ENCODE data around the gene DCC. TPM values are rescaled to one million over a fixed set of nuclear protein-coding genes. Genes with fewer than 3 reads are reported as not detected.

The DCC gene
- total and polyA plus RNA-seq, 9 donors, result under 0.01 to 0.77 (median 0.30) TPM; not detected in 3

GRCh38 chr18:53142005-53142404 is 802.0 kb downstream of the DCC start:
- intact Hi-C loops (cut with DNase I), result no loop called here
- 39 to 49% (median 42%) methylated on average over 4 of the region's 4 CpGs for WGBS, 3 donors
- Histone ChIP-seq H3K4me1 (ENCODE audit: insufficient read depth) (no peaks in the 10 kb centered on the region), H3K36me3 (no peaks in the 10 kb centered on the region), H3K9me3 (no peaks in the 10 kb centered on the region), H3K4me3 (no peak overlapping the region), H3K27ac (no peak overlapping the region), H3K27me3 (no peaks in the 10 kb centered on the region)
- TF ChIP-seq EP300 (IDR thresholded peaks at IDR 0.05) (no peak), CTCF (IDR thresholded peaks at IDR 0.05) (no peak)
- no peak for DNase-seq

DNA sequence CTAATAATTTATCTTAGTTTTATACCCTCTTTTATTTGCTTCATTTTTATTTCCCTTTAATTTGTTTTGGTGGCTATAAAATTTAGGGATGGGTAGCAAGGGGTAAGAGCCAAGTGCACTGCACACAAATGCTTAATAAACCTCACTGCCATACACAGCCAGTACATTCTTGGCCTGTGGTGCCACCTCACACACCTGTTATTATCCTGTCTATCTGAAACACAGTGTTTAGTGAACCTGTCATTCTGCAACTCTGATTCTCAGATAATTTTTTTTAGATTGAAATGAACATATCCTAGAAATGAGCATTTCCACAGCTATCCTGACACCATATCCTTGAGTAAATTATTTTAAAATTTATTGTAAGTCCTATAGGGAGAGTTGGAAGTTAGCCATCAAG is 807.5 kb downstream of the DCC start:
- intact Hi-C loops (cut with DNase I), result no loop called here
- no peak overlapping the region for H3K27ac ChIP-seq
- no peak for TF ChIP-seq CTCF (IDR thresholded peaks at IDR 0.05)
- no peak for TF ChIP-seq POLR2A (IDR thresholded peaks at IDR 0.05)
- TF ChIP-seq EP300 (IDR thresholded peaks at IDR 0.05), result no peak
- H3K9me3 ChIP-seq, result no peaks in the 10 kb centered on the region
- H3K27me3 ChIP-seq, result no peaks in the 10 kb centered on the region
- no peak overlapping the region for H3K4me3 ChIP-seq
- DNase-seq, result no peak
- H3K4me1 ChIP-seq (ENCODE audit: insufficient read depth), result no peaks in the 10 kb centered on the region
- no peaks in the 10 kb centered on the region for H3K36me3 ChIP-seq

DNA sequence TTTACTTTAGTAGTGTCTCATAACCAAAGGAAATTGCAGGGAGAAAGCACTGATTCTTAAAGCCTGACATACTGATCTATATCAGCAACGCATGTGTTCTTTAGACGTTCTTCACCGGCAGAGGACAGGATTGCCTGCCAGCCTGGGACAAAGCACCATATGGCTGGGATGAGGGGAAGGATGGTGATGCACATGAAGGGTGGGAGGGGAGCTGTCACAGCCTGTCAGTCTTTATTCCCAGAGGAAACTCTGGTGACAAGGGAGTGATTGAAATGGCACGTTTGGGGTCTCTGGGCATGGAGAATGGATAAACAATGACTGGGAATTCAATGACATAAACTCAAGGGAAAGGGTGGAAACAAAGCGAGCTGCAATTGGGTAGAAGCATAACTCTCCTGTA is 808.1 kb downstream of the DCC start:
- WGBS, 3 donors, result 31 to 40% (median 35%) methylated on average over 5 of the region's 5 CpGs
- intact Hi-C loops (cut with DNase I), result no loop called here
- Histone ChIP-seq H3K27ac (no peak overlapping the region), H3K4me3 (no peak overlapping the region), H3K4me1 (ENCODE audit: insufficient read depth) (no peaks in the 10 kb centered on the region), H3K9me3 (no peaks in the 10 kb centered on the region), H3K36me3 (no peaks in the 10 kb centered on the region), H3K27me3 (no peaks in the 10 kb centered on the region)
- TF ChIP-seq EP300 (IDR thresholded peaks at IDR 0.05) (no peak), CTCF (IDR thresholded peaks at IDR 0.05) (no peak), POLR2A (IDR thresholded peaks at IDR 0.05) (no peak)
- no peak for DNase-seq

DNA sequence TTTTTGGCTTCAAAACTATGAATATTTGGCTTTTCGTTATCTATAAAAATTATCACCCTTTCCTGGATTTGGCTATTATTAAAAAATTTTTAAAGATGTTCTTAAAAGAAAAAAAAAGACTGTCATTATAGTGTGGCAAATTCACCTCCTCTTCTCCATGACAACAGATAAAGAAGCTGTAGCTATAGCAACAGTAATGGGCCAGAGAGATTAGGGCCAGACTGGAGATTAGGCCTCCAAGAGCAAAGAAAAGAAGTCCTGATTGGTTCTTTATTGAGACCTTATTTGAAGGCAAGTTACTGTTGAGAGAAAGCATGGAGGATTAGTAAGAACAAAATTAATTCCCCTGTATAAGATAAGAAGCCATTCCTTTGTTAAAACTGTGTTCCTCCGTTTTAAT is 812.5 kb downstream of the DCC start:
- 72 to 77% (median 75%) methylated on average over 2 of the region's 2 CpGs for WGBS, 3 donors
- H3K4me3 ChIP-seq, result no peak overlapping the region
- no peaks in the 10 kb centered on the region for H3K9me3 ChIP-seq
- H3K27me3 ChIP-seq, result no peaks in the 10 kb centered on the region
- TF ChIP-seq POLR2A (IDR thresholded peaks at IDR 0.05) (no peak), EP300 (IDR thresholded peaks at IDR 0.05) (no peak), CTCF (IDR thresholded peaks at IDR 0.05) (no peak)
- H3K36me3 ChIP-seq, result no peaks in the 10 kb centered on the region
- no peak overlapping the region for H3K27ac ChIP-seq
- intact Hi-C loops (cut with DNase I), result no loop called here
- DNase-seq, result no peak
- H3K4me1 ChIP-seq (ENCODE audit: insufficient read depth), result no peaks in the 10 kb centered on the region

- no peaks in the 10 kb centered on the region for H3K9me3 ChIP-seq
- WGBS, 3 donors, result 25 to 30% (median 30%) methylated on average over 4 of the region's 4 CpGs
- DNase-seq, result no peak
- no peak overlapping the region for H3K4me3 ChIP-seq
- no peaks in the 10 kb centered on the region for H3K36me3 ChIP-seq
- H3K27me3 ChIP-seq, result no peaks in the 10 kb centered on the region
- intact Hi-C loops (cut with DNase I), result no loop called here
- TF ChIP-seq POLR2A (IDR thresholded peaks at IDR 0.05), result no peak
- TF ChIP-seq CTCF (IDR thresholded peaks at IDR 0.05), result no peak
- TF ChIP-seq EP300 (IDR thresholded peaks at IDR 0.05), result no peak
- H3K27ac ChIP-seq, result no peak overlapping the region
- H3K4me1 ChIP-seq (ENCODE audit: insufficient read depth), result no peaks in the 10 kb centered on the region
Measured at GRCh38 chr18:53153281-53153680, 813.3 kb downstream of the DCC start.
